ENCODE measurements around the gene NFIC. TPM values are rescaled to one million over a fixed set of nuclear protein-coding genes. Genes with fewer than 3 reads are reported as not detected.

Gene NFIC
- total RNA-seq, 6 experiments from 2014 or later, result 186 to 219 (median 211) TPM

GRCh38 chr19:3321696-3322095 lies 44.7 kb upstream of the NFIC start:
- DNase-seq, result no peak
- Mint-ChIP-seq H3K4me1 (ENCODE audit: low read depth) (peaks cover 9% of the 10 kb centered on the region), H3K27me3 (ENCODE audit: insufficient read depth) (peaks cover 14% of the 10 kb centered on the region), H3K4me3 (no peak overlapping the region), H3K9me3 (no peaks in the 10 kb centered on the region), H3K27ac (no peak overlapping the region), H3K36me3 (ENCODE audit: low read depth) (no peaks in the 10 kb centered on the region)
- TF ChIP-seq CTCF (IDR thresholded peaks at IDR 0.05), result no peak

GRCh38 chr19:3322199-3322978 lies 44.0 kb upstream of the NFIC start:
- no peaks in the 10 kb centered on the region for H3K9me3 Mint-ChIP-seq
- H3K36me3 Mint-ChIP-seq (ENCODE audit: low read depth), result no peaks in the 10 kb centered on the region
- H3K4me3 Mint-ChIP-seq, result no peak overlapping the region
- H3K27ac Mint-ChIP-seq, result no peak overlapping the region
- TF ChIP-seq CTCF (IDR thresholded peaks at IDR 0.05), result no peak
- H3K4me1 Mint-ChIP-seq (ENCODE audit: low read depth), result peaks cover 9% of the 10 kb centered on the region
- DNase-seq, result no peak
- H3K27me3 Mint-ChIP-seq (ENCODE audit: insufficient read depth), result peaks cover 14% of the 10 kb centered on the region

- Mint-ChIP-seq H3K9me3 (no peaks in the 10 kb centered on the region), H3K36me3 (ENCODE audit: low read depth) (no peaks in the 10 kb centered on the region), H3K4me1 (ENCODE audit: low read depth) (peaks cover 9% of the 10 kb centered on the region), H3K4me3 (no peak overlapping the region), H3K27me3 (ENCODE audit: insufficient read depth) (peaks cover 14% of the 10 kb centered on the region), H3K27ac (no peak overlapping the region)
- no peak for DNase-seq
- no peak for TF ChIP-seq CTCF (IDR thresholded peaks at IDR 0.05)
These were observed 43.4 kb upstream of the NFIC start for GRCh38 chr19:3323026-3323425.

GRCh38 chr19:3323658-3324057 lies 42.7 kb upstream of the NFIC start:
- H3K27ac Mint-ChIP-seq, result no peak overlapping the region
- no peaks in the 10 kb centered on the region for H3K36me3 Mint-ChIP-seq (ENCODE audit: low read depth)
- no peak for DNase-seq
- H3K4me3 Mint-ChIP-seq, result no peak overlapping the region
- TF ChIP-seq CTCF (IDR thresholded peaks at IDR 0.05), result no peak
- peaks cover 14% of the 10 kb centered on the region for H3K27me3 Mint-ChIP-seq (ENCODE audit: insufficient read depth)
- no peaks in the 10 kb centered on the region for H3K9me3 Mint-ChIP-seq
- peaks cover 9% of the 10 kb centered on the region for H3K4me1 Mint-ChIP-seq (ENCODE audit: low read depth)

GRCh38 chr19:3324405-3324856 lies 42.0 kb upstream of the NFIC start:
- peak; percentile 88 for TF ChIP-seq CTCF (IDR thresholded peaks at IDR 0.05)
- Mint-ChIP-seq H3K9me3 (no peaks in the 10 kb centered on the region), H3K4me3 (no peak overlapping the region), H3K4me1 (ENCODE audit: low read depth) (peaks cover 7% of the 10 kb centered on the region), H3K27ac (no peak overlapping the region), H3K27me3 (ENCODE audit: insufficient read depth) (peaks cover 17% of the 10 kb centered on the region), H3K36me3 (ENCODE audit: low read depth) (no peaks in the 10 kb centered on the region)
- DNase-seq, result no peak
